GM12864 (cell line): ENCODE results near the gene BDP1.
"Not testable (repeated sequence)": the region's sequence is repeated elsewhere in the genome, so short reads cannot be mapped to it uniquely, and the experiment has no call there.

Experiments used
- DNase-seq: peaks from one replicate; pipeline ENCODE4 v3.0.0-alpha.2; 2011; ENCODE audit warnings: low read depth
- H3K4me3 ChIP-seq: 2 replicates; pipeline ENCODE4 v1.5.1; 2011; ENCODE audit warnings: mild to moderate bottlenecking, low read depth, low read length, control low read depth
- CTCF ChIP-seq: IDR thresholded peaks from 2 replicates; pipeline ENCODE4 v1.5.1; 2011; ENCODE audit warnings: low read depth, mild to moderate bottlenecking, moderate library complexity, low read length, control low read depth, inconsistent platforms; ENCODE audit errors: missing control alignments

Gene BDP1

GRCh38 chr5:71563161-71563560 is 107.7 kb downstream of the BDP1 start:
- no peak for DNase-seq
- TF ChIP-seq CTCF: no peak
- no peak overlapping the region for H3K4me3 ChIP-seq

- no peak for DNase-seq
- H3K4me3 ChIP-seq: no peak overlapping the region
- no peak for TF ChIP-seq CTCF
Measured at GRCh38 chr5:71564895-71565294, 109.4 kb downstream of the BDP1 start.

GRCh38 chr5:71569748-71570509 is 114.5 kb downstream of the BDP1 start:
- no peak overlapping the region for H3K4me3 ChIP-seq
- TF ChIP-seq CTCF: no peak
- DNase-seq: no peak

- DNase-seq, H3K4me3 ChIP-seq: not testable (repeated sequence)
Measured at GRCh38 chr5:71571811-71572210, 116.4 kb downstream of the BDP1 start.

- no peak for TF ChIP-seq CTCF
- H3K4me3 ChIP-seq: no peak overlapping the region
- DNase-seq: no peak
Measured at GRCh38 chr5:71573591-71573990, 118.1 kb downstream of the BDP1 start.

GRCh38 chr5:71575588-71575987 is 120.1 kb downstream of the BDP1 start:
- DNase-seq, H3K4me3 ChIP-seq: not testable (repeated sequence)

GRCh38 chr5:71576241-71576640 is 120.8 kb downstream of the BDP1 start:
- no peak overlapping the region for H3K4me3 ChIP-seq
- no peak for TF ChIP-seq CTCF
- no peak for DNase-seq

- not testable (repeated sequence) for H3K4me3 ChIP-seq, DNase-seq
Measured at GRCh38 chr5:71577839-71578238, 122.4 kb downstream of the BDP1 start.
